NCI-H226 (cell line): ENCODE data around the gene INHA.

ENCODE experiments used
- DNase-seq: peaks from one replicate; pipeline ENCODE4 v3.0.0-alpha.2; 2015

INHA gene

DNA sequence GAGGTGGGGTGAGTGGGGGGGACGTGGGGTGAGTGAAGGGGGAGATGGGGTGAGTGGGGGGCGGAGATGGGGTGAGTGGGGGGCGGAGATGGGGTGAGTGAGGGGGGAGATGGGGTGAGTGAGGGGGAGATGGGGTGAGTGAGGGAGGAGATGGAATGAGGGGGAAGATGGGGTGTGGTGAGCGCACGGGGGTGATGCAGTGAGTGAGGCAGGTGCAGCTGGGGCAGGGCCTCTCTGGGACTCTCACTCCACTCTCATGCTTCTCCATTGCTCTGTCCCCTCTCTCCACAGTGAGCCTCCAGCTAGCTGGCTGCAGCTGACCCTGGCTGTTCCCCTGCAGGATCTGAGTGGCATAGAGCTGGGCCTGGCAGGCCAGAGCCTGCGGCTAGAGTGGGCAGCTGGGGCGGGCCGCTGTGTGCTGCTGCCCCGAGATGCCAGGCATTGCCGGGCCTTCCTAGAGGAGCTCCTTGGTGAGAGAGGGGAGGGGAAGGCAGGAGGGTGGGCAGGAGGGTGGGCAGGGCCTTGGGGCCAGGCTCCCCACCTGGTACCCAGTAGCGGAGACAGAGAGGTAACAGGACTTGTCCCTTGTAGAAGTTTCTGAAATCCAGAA is 41.5 kb downstream of the INHA start:
- no peak for DNase-seq

- no peak for DNase-seq
Measured at GRCh38 chr2:219614076-219614860, 42.2 kb downstream of the INHA start.

GRCh38 chr2:219615036-219615435 is 42.9 kb downstream of the INHA start:
- no peak for DNase-seq

DNA sequence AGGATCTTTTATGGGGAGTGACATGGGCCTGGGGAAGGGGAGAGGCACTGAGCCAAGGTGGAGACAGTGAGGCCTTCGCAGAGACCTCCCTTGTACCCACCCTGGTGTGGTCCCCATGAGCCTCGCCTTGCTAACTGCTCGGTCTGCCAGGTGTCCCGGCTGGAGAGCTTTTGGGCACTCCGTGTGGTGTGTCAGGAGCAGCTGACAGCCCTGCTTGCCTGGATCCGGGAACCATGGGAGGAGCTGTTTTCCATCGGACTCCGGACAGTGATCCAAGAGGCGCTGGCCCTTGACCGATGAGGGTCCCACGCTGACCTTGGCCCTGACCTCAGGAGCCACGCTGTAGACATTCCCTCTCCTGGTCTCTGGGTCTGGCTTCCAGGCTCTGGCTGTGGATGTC is 43.8 kb downstream of the INHA start:
- no peak for DNase-seq

DNA sequence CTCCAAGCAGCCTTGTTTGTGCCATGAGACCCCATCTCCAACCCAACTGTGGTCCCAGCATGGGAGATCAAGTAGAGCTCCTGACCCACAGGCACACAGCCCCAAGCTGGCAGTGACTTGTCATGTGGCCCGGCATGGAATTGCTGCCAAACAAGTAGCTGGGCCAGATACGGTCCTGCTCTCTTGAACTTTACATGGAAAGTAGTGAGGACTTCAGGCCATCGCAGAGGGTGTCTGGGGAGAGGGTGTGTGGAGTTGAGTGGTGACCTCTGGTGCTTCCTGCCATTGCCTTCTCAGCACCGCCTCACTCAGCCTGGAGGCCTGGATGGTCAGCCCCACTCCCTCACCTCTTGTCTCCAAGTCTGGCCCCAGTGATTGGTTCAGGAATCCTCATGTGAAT is 44.4 kb downstream of the INHA start:
- DNase-seq, result no peak

- no peak for DNase-seq
Measured at GRCh38 chr2:219618733-219619122, 46.6 kb downstream of the INHA start.

GRCh38 chr2:219619235-219619634 is 47.1 kb downstream of the INHA start:
- DNase-seq, result no peak

- DNase-seq, result no peak
Measured at GRCh38 chr2:219620546-219620945, 48.4 kb downstream of the INHA start.

DNA sequence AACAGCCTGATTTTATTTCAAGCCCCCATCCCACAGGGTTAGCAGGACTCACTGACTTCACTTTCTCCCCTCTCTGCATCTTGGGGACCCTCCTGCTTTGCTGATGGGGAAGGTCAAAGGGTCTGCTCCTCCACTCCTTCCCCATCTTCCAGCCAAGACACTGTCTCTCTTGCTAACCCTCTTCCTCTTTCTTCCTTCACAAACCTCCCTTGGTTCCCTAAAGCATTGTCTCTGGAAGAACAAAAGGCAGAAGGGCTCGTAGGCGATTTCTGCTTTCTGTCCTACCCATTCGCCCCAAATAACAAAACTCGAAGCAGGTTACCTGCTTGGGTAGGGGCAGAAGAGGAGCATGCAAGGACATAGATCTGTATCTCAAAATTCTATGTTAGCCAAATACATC is 49.8 kb downstream of the INHA start:
- DNase-seq, result no peak

GRCh38 chr2:219622472-219622871 is 50.4 kb downstream of the INHA start:
- no peak for DNase-seq

DNA sequence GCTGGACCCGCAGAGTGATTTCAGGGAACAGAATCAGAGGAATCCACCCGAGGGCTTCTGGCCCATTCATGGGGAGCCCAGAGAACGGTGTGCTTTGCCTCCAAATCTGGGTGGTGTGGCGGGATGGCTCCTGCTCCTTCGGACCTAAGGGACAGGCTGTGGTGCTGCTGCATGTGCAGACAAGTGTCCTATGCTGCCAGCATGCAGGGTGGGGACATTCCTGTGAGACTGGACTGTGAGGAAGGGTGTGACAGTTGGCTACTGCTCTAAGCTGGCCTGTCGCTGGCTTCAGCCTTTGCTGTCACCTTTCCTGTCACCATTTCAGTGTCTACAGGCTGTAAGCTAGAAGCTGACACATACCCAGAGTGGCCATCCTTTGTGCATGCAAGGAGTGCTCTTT is 52.5 kb downstream of the INHA start:
- DNase-seq, result no peak

DNA sequence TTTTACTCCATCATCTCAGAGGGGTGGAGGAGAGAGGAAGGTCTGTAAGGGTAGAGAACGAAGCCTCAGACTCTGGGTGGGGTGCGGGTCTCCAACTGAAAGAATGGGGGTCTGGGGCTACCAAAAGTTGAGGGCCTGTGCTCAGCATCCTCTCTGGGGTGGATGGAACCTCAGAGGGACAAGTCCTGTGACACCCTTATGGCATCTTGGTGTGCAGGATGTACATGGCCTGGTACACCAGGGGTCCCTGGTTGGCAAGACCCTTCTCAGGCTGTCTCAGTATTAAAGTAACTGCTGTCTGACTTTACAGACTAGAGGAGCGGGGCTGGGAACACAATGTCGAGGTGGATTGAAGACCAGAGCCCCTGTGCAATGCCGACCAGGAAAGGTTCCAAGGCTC is 53.1 kb downstream of the INHA start:
- no peak for DNase-seq
